A673 (cell line): Measurements from ENCODE around the gene GYS1. TPM values are rescaled to one million over a fixed set of nuclear protein-coding genes. Genes with fewer than 3 reads are reported as not detected.
"Not testable (repeated sequence)": the region's sequence is repeated elsewhere in the genome, so short reads cannot be mapped to it uniquely, and the experiment has no call there.

ENCODE experiments used
- BruUV-seq: library from RNA; stranded (reverse); fragments of 400-500 nt; replicated peaks from 2 replicates; lab custom pipeline; 2021; lab: Mats Ljungman, UMichigan
- CTCF ChIA-PET: fragments of 300-600 bp; sonication (Branson Sonifier 250); formaldehyde crosslinking; loops from one replicate; lab custom pipeline; 2022; ENCODE audit warnings: antibody characterized with exemption; lab: Charles Lee
- POLR2A ChIA-PET: fragments of 300-600 bp; sonication (Branson Sonifier 250); formaldehyde crosslinking; loops from one replicate; lab custom pipeline; 2022; ENCODE audit warnings: antibody characterized with exemption; ENCODE audit not compliant: low non-redundant PET; lab: Charles Lee
- DNase-seq: peaks from one replicate; pipeline ENCODE4 v3.0.0-alpha.2; 2015; ENCODE audit warnings: low spot score
- H3K27ac ChIP-seq: fragments of 200-600 bp; sonication (generic); 2 replicates; pipeline ENCODE4 v1.5.1; 2016; ENCODE audit warnings: mixed run types, low read depth, mild to moderate bottlenecking, mixed read lengths, antibody characterized with exemption, low read length; ENCODE audit not compliant: poor library complexity, severe bottlenecking
- H3K27me3 ChIP-seq: fragments of 200-600 bp; sonication (generic); replicated peaks from 2 replicates; pipeline ENCODE4 v1.6.1; 2017; ENCODE audit warnings: mixed run types, low read depth, mild to moderate bottlenecking, mixed read lengths, antibody characterized with exemption, low read length; ENCODE audit not compliant: insufficient read depth, poor library complexity
- H3K36me3 ChIP-seq: fragments of 200-600 bp; sonication (generic); 2 replicates; pipeline ENCODE4 v1.6.1; 2016; ENCODE audit warnings: mixed run types, mild to moderate bottlenecking, mixed read lengths, antibody characterized with exemption, low read length; ENCODE audit not compliant: insufficient read depth, poor library complexity, severe bottlenecking
- H3K4me1 ChIP-seq: fragments of 200-600 bp; sonication (generic); 2 replicates; pipeline ENCODE4 v1.6.1; 2017; ENCODE audit warnings: mixed run types, mild to moderate bottlenecking, mixed read lengths, antibody characterized with exemption, low read length; ENCODE audit not compliant: insufficient read depth, poor library complexity, severe bottlenecking
- H3K4me3 ChIP-seq: fragments of 200-600 bp; sonication (generic); 2 replicates; pipeline ENCODE4 v1.5.1; 2016; ENCODE audit warnings: low read depth, mixed run types, mild to moderate bottlenecking, mixed read lengths, low read length; ENCODE audit not compliant: poor library complexity, severe bottlenecking
- H3K9me3 ChIP-seq: fragments of 200-600 bp; sonication (generic); 2 replicates; pipeline ENCODE4 v1.6.1; 2016; ENCODE audit warnings: mixed run types, low read depth, mild to moderate bottlenecking, mixed read lengths, antibody characterized with exemption, low read length; ENCODE audit not compliant: poor library complexity, severe bottlenecking
- EZH2 ChIP-seq: fragments of 200-600 bp; sonication (generic); IDR thresholded peaks from 2 replicates; pipeline ENCODE4 v1.6.1; 2017; ENCODE audit warnings: borderline replicate concordance, low read depth, mild to moderate bottlenecking, mixed read lengths, antibody characterized with exemption, low read length; ENCODE audit not compliant: poor library complexity, severe bottlenecking
- intact Hi-C: fragments of 100-400 bp; cut with micrococcal nuclease; formaldehyde crosslinking; loops from one replicate; pipeline ENCODE4 v1.10.0; 2022; ENCODE audit not compliant: unreplicated experiment
- total RNA-seq: library from RNA; stranded (reverse); gene quantifications from 2 replicates; pipeline ENCODE4 v1.2.3, GENCODE V29; 2021
- TF ChIP-seq, protein P1 (sequence below): fragments of 300-800, 200-600 bp; sonication (generic); conservative IDR thresholded peaks from 2 replicates; pipeline ENCODE4 v1.5.1; 2017; ENCODE audit warnings: low read depth, mild to moderate bottlenecking, antibody characterized with exemption, low read length, moderate library complexity, mixed read lengths

Gene GYS1
- total RNA-seq, 1 experiment from 2014 or later: 57.0 TPM

DNA sequence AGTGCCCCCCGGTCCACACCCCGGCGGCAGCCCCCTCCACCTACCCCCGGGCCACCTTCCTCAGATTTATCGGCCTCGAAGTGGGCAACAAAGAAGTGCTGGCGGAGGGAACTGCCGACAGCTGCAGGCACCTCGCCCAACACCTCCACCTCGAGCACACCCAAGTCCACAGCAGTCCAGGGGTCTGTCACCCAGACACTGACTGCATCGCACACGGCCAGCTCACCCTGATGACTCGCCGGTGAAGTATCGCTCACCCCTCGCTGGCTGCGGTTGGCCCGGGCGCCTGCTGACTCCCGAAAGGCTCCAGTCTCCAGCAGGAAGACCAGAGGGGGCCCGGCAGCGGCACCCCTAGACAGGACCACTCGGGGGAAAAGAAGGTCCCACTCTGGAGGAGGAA, 32.5 kb upstream of the GYS1 start:
- H3K27me3 ChIP-seq, CTCF ChIA-PET, DNase-seq, BruUV-seq, intact Hi-C loops, H3K4me3 ChIP-seq, POLR2A ChIA-PET, H3K36me3 ChIP-seq, H3K27ac ChIP-seq, H3K9me3 ChIP-seq, H3K4me1 ChIP-seq: not testable (repeated sequence)

DNA sequence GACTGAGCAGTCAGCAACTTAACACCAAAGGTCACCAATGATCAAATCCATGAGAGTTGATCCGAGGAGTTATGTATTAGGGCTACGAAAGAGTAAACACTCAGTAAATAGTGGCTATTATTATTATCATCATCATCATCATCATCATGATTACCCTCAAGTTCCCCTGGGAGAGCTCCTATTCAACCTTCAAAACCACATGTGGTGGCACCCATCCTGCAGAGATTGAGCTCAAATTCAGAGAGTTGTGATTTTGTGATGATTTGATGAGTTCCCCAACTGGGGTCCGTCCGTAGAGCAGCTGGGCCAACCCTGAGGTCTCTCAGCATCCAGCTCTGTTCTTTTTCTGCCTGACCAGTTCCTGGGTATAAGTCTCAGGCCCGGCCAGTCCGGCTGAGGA, 32.0 kb upstream of the GYS1 start:
- H3K36me3 ChIP-seq, CTCF ChIA-PET, H3K9me3 ChIP-seq, H3K27me3 ChIP-seq, POLR2A ChIA-PET, BruUV-seq, H3K4me1 ChIP-seq, H3K4me3 ChIP-seq, DNase-seq, intact Hi-C loops, H3K27ac ChIP-seq: not testable (repeated sequence)

DNA sequence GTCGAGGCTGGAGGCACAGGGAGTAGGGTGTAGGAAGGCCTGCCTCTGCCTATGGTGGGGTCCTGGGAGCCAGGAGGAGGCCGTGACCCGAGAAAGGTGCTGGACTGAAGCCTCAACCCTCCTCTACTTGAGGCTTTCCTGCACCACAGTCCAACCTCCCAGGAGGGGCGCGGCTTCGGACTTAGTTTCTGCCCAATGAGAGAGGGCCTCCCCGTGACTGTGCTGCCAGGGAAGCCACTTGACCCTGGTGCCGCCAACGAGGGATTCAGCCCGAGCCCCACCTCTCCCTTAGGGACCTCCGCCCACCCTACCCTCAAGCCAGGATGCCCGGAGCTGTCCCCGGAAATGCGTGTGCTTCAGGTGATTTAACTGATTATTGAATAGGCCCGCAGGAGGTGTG, 31.1 kb upstream of the GYS1 start, which contains the start of gene CGB3:
Gene CGB3 (minus strand): TSS at position 101 of the 400 bp plus-strand sequence. CDS start 362 bp downstream, outside the sequence.
- H3K4me1 ChIP-seq, H3K27me3 ChIP-seq, POLR2A ChIA-PET, H3K4me3 ChIP-seq, CTCF ChIA-PET, DNase-seq, intact Hi-C loops, H3K36me3 ChIP-seq, BruUV-seq, H3K27ac ChIP-seq, H3K9me3 ChIP-seq: not testable (repeated sequence)

DNA sequence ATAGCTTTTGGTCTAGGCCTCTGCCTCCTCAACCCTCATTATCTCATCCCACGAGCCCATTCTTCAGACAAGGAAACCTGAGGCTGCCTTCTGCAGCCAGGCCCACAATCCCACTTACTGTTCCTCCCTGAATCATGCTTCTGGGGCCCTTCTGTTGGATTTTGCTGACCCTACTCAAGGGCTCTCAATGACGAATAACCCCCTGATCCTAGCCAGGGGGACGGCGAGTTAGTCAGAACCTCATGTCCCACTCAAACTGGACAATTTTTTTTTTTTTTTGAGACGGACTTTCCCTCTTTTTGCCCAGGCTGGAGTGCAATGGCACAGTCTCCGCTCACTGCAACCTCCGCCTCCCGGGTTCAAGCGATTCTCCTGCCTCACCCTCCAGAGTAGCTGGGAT, 29.0 kb upstream of the GYS1 start:
- H3K4me1 ChIP-seq: peaks cover 15% of the 10 kb centered on the region
- H3K36me3 ChIP-seq: no peaks in the 10 kb centered on the region
- ChIA-PET POLR2A (no interaction called here), CTCF (interaction anchor here (0.7 to 1.3 kb wide), 2 partner anchors 22 to 37 kb away, joined by 6 to 7 read pairs; no protein-coding TSS in a partner anchor)
- H3K9me3 ChIP-seq: no peaks in the 10 kb centered on the region
- H3K4me3 ChIP-seq: no peak overlapping the region
- no peak for TF ChIP-seq EZH2
- TF ChIP-seq, protein P1, sequence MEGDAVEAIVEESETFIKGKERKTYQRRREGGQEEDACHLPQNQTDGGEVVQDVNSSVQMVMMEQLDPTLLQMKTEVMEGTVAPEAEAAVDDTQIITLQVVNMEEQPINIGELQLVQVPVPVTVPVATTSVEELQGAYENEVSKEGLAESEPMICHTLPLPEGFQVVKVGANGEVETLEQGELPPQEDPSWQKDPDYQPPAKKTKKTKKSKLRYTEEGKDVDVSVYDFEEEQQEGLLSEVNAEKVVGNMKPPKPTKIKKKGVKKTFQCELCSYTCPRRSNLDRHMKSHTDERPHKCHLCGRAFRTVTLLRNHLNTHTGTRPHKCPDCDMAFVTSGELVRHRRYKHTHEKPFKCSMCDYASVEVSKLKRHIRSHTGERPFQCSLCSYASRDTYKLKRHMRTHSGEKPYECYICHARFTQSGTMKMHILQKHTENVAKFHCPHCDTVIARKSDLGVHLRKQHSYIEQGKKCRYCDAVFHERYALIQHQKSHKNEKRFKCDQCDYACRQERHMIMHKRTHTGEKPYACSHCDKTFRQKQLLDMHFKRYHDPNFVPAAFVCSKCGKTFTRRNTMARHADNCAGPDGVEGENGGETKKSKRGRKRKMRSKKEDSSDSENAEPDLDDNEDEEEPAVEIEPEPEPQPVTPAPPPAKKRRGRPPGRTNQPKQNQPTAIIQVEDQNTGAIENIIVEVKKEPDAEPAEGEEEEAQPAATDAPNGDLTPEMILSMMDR: no peak
- no peak overlapping the region for H3K27ac ChIP-seq
- DNase-seq: no peak
- intact Hi-C loops: no loop called here
- BruUV-seq: no TSS peak
- no peaks in the 10 kb centered on the region for H3K27me3 ChIP-seq
